ENCODE data around the gene MED13L.

MED13L gene

DNA sequence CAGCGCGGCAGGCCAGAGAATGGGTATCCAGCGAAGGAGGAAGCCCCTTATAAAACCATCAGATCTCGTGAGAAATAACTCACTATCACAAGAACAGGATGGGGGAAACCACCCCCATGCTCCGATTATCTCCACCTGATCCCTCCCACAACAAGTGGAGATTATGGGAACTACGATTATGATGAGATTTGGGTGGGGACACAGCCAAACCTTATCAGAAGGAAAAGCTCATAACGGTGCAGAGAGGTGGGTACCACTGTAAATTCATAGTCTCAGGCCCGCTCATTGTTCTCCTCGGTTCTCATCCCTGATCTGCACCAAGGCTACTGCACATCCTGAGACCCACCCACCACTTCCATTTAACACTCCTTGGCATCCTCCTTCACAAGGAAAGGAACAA is 326.5 kb downstream of the MED13L start:
- Mint-ChIP-seq H3K9me3 (no peaks in the 10 kb centered on the region), H3K4me1 (ENCODE audit: low read depth) (peaks cover 6% of the 10 kb centered on the region), H3K27me3 (no peaks in the 10 kb centered on the region), H3K36me3 (ENCODE audit: low read depth) (peaks cover 54% of the 10 kb centered on the region), H3K27ac (no peak overlapping the region), H3K4me3 (no peak overlapping the region)
- intact Hi-C loops (cut with micrococcal nuclease), result no loop called here

DNA sequence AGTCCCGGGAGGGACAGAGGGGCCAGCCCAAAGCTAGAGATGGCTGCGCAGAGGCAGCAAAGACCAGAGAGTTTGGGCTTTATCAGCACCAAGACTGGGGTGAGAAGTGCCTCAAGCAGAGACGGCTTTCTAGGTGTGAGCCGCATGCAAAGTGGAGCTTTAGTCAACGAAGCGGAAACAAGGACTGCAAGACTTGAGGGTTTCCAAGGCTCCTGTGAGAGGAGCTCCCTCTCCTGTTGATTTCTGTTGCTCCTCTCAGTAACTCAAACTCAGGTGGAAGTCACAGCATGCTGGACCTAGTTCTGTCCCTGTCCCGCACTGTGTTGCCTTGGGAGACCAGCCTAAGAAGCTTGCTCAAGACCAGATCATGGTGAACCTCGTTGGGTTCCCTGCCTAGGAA is 327.8 kb downstream of the MED13L start:
- Mint-ChIP-seq H3K36me3 (ENCODE audit: low read depth) (peaks cover 48% of the 10 kb centered on the region), H3K4me1 (ENCODE audit: low read depth) (peaks cover 6% of the 10 kb centered on the region), H3K4me3 (no peak overlapping the region), H3K9me3 (no peaks in the 10 kb centered on the region), H3K27ac (no peak overlapping the region), H3K27me3 (no peaks in the 10 kb centered on the region)
- intact Hi-C loops (cut with micrococcal nuclease), result no loop called here

DNA sequence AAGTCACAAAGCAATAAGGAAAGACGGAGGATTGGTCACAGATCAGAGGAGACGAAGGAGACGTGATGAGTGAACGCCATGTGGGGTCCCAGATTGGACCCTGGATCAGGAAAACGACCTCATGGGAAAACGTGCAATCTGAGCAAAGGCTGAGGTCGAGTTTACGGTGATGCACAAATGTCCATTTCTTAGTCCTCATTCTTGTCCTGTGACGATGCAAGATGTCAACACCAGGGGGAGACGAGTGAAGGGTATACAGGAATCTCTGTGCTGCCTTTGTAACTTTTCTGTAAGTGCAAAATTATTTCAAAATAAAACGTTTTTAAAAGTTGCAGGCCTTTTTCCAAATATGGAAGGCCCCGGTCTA is 329.8 kb downstream of the MED13L start:
- H3K27ac Mint-ChIP-seq, result no peak overlapping the region
- no peaks in the 10 kb centered on the region for H3K4me1 Mint-ChIP-seq (ENCODE audit: low read depth)
- H3K9me3 Mint-ChIP-seq, result no peaks in the 10 kb centered on the region
- H3K4me3 Mint-ChIP-seq, result no peak overlapping the region
- intact Hi-C loops (cut with micrococcal nuclease), result no loop called here
- peaks cover 42% of the 10 kb centered on the region for H3K36me3 Mint-ChIP-seq (ENCODE audit: low read depth)
- no peaks in the 10 kb centered on the region for H3K27me3 Mint-ChIP-seq

DNA sequence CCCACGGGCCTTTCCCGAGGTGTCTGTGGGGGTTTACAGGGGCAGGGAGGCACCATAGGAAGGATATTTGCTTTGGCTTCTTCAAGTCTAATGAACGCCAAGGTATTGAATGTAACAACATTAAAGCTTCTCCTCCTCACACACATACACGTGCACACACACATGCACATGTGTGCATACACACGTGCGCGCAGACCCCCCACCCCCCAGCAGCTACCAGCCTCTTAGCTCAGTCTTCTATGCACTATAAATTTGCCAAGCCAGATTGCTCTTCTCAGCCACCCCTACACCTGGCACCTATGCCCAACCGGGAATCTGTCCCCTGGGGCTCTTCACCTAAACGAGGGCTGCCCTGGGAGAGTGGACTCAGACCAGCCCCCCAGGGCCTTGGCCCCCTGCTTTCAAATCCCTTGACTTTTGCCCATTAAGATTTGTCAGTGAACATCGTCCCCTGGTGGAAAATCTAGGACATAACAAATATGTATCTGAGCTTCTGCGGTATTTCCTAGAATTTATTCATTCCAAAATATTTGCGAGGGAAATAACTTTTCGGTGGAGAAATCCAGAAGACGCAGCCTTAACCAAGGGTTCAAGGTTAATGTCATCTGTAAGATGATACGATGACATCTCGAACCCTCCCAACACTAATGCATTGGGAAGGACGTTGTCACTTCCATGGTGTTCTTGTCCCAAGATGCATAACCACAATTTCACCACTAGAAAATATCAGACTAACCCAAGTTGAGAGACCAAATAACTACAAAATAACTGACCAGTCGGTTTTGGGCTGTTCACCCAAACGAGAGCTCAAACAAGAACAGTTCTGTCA is 330.4 kb downstream of the MED13L start:
- Mint-ChIP-seq H3K4me3 (no peak overlapping the region), H3K4me1 (ENCODE audit: low read depth) (no peaks in the 10 kb centered on the region), H3K27me3 (no peaks in the 10 kb centered on the region), H3K9me3 (no peaks in the 10 kb centered on the region), H3K27ac (no peak overlapping the region), H3K36me3 (ENCODE audit: low read depth) (peaks cover 36% of the 10 kb centered on the region)
- intact Hi-C loops (cut with micrococcal nuclease), result no loop called here

DNA sequence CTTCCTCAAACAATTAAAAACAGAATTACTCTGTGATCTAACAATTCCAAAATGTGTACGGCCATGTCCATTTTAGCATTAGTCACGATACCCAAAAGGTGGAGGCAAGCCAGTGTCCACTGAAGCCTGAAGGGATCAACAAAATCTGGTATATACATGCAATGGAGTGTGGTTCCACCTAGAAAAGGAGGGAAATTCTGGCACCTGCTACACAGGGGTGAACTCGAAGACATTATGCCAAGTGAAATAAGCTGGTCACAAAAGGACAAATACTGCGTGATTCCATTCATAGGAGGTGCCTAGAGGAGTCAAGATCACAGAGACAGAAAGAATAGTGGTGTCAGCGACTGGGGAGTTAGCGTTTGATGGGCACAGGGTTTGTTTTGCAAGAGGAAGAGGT is 331.4 kb downstream of the MED13L start:
- intact Hi-C loops (cut with micrococcal nuclease), result no loop called here
- no peak overlapping the region for H3K27ac Mint-ChIP-seq
- no peaks in the 10 kb centered on the region for H3K4me1 Mint-ChIP-seq (ENCODE audit: low read depth)
- H3K4me3 Mint-ChIP-seq, result no peak overlapping the region
- H3K27me3 Mint-ChIP-seq, result no peaks in the 10 kb centered on the region
- H3K9me3 Mint-ChIP-seq, result no peaks in the 10 kb centered on the region
- H3K36me3 Mint-ChIP-seq (ENCODE audit: low read depth), result peaks cover 26% of the 10 kb centered on the region

DNA sequence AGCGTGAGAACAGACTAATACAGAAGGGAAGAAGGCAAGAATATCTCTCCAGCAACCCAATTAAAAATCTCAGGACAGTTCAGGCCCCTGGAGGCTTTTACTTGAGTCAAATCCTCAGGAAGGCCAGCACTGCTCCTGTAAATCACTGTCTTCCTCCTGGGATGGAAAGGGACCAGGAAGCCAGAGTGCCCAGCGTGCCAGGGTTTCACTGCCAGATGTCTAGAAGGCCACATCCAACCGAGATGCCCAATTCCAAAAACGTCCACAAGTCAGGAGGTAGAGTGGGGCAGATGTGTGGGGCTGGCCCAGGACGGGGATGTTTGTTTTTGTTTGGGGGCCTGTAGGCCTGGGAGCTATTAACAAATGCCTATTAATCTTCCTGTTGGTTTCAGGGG is 332.0 kb downstream of the MED13L start:
- H3K27me3 Mint-ChIP-seq, result no peaks in the 10 kb centered on the region
- H3K36me3 Mint-ChIP-seq (ENCODE audit: low read depth), result peaks cover 20% of the 10 kb centered on the region
- intact Hi-C loops (cut with micrococcal nuclease), result no loop called here
- no peaks in the 10 kb centered on the region for H3K4me1 Mint-ChIP-seq (ENCODE audit: low read depth)
- H3K4me3 Mint-ChIP-seq, result no peak overlapping the region
- no peak overlapping the region for H3K27ac Mint-ChIP-seq
- no peaks in the 10 kb centered on the region for H3K9me3 Mint-ChIP-seq

DNA sequence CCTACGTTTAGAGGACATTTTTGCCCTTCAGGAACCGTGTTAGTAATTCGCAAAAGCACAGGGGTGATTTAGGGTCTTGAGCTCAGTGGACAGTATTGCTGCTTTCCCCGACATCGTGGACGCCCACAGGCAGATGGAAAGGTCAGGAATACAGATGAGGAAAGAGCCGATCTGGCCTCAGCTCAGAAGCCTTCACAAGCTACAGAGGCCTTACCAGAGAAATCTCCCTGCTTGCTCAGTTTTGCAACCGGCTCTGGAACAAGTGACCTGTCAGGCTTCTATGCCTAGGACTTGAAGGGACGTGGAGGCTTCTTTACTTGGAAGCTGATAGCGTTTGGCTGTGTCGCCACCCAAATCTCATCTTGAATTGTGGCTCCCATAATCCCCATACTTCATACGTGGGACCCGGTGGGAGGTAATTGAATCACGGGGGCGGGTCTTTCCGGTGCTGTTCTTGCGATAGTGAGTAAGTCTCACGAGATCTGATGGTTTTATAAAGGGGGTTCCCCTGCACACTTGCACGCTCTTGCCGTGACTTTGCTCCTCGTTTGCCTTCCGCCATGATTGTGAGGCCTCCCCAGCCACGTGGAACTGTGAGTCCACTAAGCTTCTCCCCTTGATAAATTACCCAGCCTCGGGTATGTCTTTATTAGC is 332.5 kb downstream of the MED13L start:
- H3K4me3 Mint-ChIP-seq, result no peak overlapping the region
- no peaks in the 10 kb centered on the region for H3K27me3 Mint-ChIP-seq
- no peak overlapping the region for H3K27ac Mint-ChIP-seq
- no peaks in the 10 kb centered on the region for H3K4me1 Mint-ChIP-seq (ENCODE audit: low read depth)
- intact Hi-C loops (cut with micrococcal nuclease), result no loop called here
- peaks cover 15% of the 10 kb centered on the region for H3K36me3 Mint-ChIP-seq (ENCODE audit: low read depth)
- H3K9me3 Mint-ChIP-seq, result no peaks in the 10 kb centered on the region

DNA sequence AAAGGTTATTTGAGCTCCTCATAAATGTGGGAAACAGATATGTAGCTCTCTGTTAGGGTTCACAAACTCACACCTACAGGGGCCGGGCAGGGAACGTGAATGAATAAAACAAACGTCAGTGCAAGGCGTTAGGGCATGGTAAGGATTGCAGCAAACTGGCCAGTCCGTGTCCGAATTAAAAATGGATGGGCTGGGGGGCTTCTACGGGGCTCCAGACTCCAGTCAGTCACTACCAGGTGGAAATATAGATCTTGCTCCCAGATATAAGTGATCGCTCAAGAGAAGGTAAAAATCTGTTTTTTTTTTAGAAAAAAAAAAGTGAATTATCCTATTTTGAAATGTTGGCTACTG is 333.1 kb downstream of the MED13L start:
- Mint-ChIP-seq H3K36me3 (ENCODE audit: low read depth) (peaks cover 9% of the 10 kb centered on the region), H3K9me3 (peaks cover 2% of the 10 kb centered on the region), H3K27me3 (no peaks in the 10 kb centered on the region), H3K4me1 (ENCODE audit: low read depth) (no peaks in the 10 kb centered on the region), H3K27ac (no peak overlapping the region), H3K4me3 (no peak overlapping the region)
- intact Hi-C loops (cut with micrococcal nuclease), result no loop called here

DNA sequence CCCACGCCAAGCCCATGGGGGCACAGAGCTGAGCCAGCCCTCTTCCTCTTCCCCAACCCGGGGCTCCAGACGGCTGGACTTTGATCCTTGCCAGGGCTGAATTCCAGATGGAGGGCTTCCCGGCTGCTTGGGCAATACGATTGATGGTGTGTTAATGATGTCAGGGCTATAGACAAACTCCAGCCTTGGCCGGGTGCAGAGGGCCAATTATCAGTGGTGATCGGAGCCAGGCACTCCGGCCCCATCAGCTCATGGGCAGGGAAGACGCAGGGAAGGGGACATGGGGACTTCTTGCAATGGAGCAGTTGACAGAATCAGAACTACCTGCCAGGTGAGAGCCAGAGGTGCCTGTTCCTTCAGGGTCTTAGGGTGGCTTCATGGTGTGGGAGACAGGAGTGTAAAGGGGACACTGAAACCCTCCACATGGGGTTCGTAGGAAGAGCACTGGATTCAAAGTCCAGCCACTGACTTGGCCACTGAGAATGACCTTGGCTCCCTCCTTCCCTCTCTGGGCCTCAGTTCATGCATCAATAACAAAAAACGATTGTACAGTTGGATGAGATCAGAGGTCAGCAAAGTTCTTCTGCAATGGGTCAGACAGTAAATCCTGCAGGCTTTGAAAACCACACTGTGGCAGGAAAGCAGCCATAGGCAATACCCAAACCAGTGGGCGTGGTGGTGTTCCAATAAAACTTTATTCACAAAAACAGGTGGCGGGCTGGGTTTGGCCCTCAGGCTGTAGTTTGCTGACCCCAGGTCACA is 333.7 kb downstream of the MED13L start:
- H3K9me3 Mint-ChIP-seq, result peaks cover 8% of the 10 kb centered on the region
- no peak overlapping the region for H3K4me3 Mint-ChIP-seq
- H3K4me1 Mint-ChIP-seq (ENCODE audit: low read depth), result no peaks in the 10 kb centered on the region
- intact Hi-C loops (cut with micrococcal nuclease), result no loop called here
- H3K27ac Mint-ChIP-seq, result no peak overlapping the region
- peaks cover 3% of the 10 kb centered on the region for H3K36me3 Mint-ChIP-seq (ENCODE audit: low read depth)
- peaks cover under 1% of the 10 kb centered on the region for H3K27me3 Mint-ChIP-seq

DNA sequence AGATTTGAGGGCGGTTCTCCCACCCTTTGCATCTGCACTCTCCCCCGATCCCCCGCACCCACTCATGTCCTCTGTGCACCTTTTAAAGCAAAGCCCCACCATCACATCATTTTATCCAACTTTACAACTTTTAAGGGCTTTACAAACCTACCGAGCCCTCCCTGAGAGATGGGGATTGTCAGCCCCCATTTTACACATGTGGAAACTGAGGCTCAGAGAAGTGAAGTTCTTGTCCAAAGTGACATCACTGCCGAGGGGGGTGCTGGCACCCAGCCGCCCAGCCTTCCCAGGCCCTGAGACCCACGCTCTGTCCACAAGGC is 334.2 kb downstream of the MED13L start:
- no peak overlapping the region for H3K27ac Mint-ChIP-seq
- peaks cover 3% of the 10 kb centered on the region for H3K27me3 Mint-ChIP-seq
- no peak overlapping the region for H3K4me3 Mint-ChIP-seq
- intact Hi-C loops (cut with micrococcal nuclease), result no loop called here
- no peaks in the 10 kb centered on the region for H3K36me3 Mint-ChIP-seq (ENCODE audit: low read depth)
- peaks cover 10% of the 10 kb centered on the region for H3K9me3 Mint-ChIP-seq
- no peaks in the 10 kb centered on the region for H3K4me1 Mint-ChIP-seq (ENCODE audit: low read depth)

DNA sequence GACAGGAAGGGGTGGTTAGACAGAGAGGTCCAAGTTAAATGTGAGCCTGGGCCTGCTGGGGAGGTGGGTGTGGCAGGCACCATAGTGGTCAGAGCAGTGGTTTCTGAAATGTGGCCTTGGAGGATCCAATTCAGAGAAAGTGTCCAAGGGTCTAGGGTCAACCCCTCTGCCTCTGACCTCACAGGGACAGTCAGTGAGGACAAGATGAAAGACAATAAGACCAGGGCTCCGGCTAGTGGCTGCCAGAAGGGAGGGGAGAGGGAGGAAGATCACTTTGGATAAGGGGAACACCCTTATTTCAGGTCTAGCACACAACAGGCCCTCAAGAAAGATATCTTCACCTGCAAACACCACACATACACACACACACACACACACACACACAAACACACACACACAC is 335.1 kb downstream of the MED13L start:
- peaks cover 6% of the 10 kb centered on the region for H3K27me3 Mint-ChIP-seq
- intact Hi-C loops (cut with micrococcal nuclease), result no loop called here
- no peaks in the 10 kb centered on the region for H3K4me1 Mint-ChIP-seq (ENCODE audit: low read depth)
- no peak overlapping the region for H3K4me3 Mint-ChIP-seq
- no peak overlapping the region for H3K27ac Mint-ChIP-seq
- H3K36me3 Mint-ChIP-seq (ENCODE audit: low read depth), result no peaks in the 10 kb centered on the region
- H3K9me3 Mint-ChIP-seq, result peaks cover 10% of the 10 kb centered on the region

DNA sequence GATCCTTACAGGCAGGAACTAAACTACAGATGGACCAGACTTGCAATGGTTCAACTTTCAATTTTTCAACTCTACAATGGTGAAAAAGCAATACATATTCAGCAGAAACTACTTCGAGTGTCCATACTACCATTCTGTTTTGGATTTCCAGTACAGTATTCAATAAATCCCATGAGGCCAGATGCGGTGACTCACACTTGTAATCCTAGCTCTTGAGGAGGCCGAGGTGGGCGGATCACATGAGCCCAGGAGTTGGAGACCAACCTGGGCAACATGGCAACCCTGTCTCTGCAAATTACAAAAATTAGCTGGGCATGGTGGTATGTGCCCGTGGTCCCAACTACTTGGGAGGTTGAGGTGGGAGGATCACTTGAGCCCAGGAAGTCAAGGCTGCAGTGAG is 336.1 kb downstream of the MED13L start:
- peaks cover 6% of the 10 kb centered on the region for H3K27me3 Mint-ChIP-seq
- H3K9me3 Mint-ChIP-seq, result peaks cover 10% of the 10 kb centered on the region
- no peak overlapping the region for H3K4me3 Mint-ChIP-seq
- no peaks in the 10 kb centered on the region for H3K4me1 Mint-ChIP-seq (ENCODE audit: low read depth)
- no peaks in the 10 kb centered on the region for H3K36me3 Mint-ChIP-seq (ENCODE audit: low read depth)
- intact Hi-C loops (cut with micrococcal nuclease), result no loop called here
- no peak overlapping the region for H3K27ac Mint-ChIP-seq

DNA sequence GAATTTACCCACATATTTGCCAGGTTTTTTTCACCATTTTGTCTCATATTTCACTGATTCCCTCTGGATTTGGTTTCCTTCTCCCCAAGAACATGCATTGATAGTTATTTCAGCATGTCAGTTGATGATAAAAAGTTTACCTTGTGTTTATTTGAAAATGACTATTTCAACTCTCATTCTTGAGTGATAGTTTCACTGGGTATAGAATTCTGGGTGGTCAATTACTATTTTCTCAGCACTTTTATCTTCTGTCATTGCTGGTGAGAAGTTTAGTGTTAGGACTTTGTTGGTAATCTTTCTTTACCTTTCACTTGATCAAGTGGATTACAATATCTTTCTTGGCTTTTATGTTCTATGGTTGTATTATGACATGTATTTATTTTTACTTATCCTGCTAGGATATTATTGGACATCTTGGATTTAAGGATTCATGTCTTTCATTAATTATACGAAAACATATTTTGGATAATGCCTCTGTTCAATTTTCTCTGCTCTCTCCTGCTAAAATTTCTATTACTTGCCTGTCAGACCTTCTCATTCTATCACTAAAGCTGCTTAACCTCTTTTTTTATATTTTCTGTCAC is 338.6 kb downstream of the MED13L start:
- Mint-ChIP-seq H3K9me3 (peaks cover 10% of the 10 kb centered on the region), H3K27me3 (peaks cover 8% of the 10 kb centered on the region), H3K4me1 (ENCODE audit: low read depth) (no peaks in the 10 kb centered on the region), H3K4me3 (no peak overlapping the region), H3K27ac (no peak overlapping the region), H3K36me3 (ENCODE audit: low read depth) (no peaks in the 10 kb centered on the region)
- intact Hi-C loops (cut with micrococcal nuclease), result no loop called here
